ENCODE data around the gene CPNE5.

CPNE5 gene

GRCh38 chr6:36791085-36791484 lies 48.2 kb downstream of the CPNE5 start:
- DNase-seq (ENCODE audit: low spot score), result no peak

GRCh38 chr6:36788768-36789167 lies 50.5 kb downstream of the CPNE5 start:
- DNase-seq (ENCODE audit: low spot score), result no peak

GRCh38 chr6:36788186-36788585 lies 51.1 kb downstream of the CPNE5 start:
- no peak for DNase-seq (ENCODE audit: low spot score)

GRCh38 chr6:36787210-36787609 lies 52.0 kb downstream of the CPNE5 start:
- DNase-seq (ENCODE audit: low spot score), result no peak

- no peak for DNase-seq (ENCODE audit: low spot score)
Observed at GRCh38 chr6:36786055-36786675, 53.1 kb downstream of the CPNE5 start.

- no peak for DNase-seq (ENCODE audit: low spot score)
Observed at GRCh38 chr6:36784376-36784636, 54.9 kb downstream of the CPNE5 start.

GRCh38 chr6:36783603-36784375 lies 55.5 kb downstream of the CPNE5 start:
- no peak for DNase-seq (ENCODE audit: low spot score)

GRCh38 chr6:36781669-36782068 lies 57.6 kb downstream of the CPNE5 start:
- no peak for DNase-seq (ENCODE audit: low spot score)

GRCh38 chr6:36780442-36781177 lies 58.6 kb downstream of the CPNE5 start:
- no peak for DNase-seq (ENCODE audit: low spot score)

GRCh38 chr6:36779227-36779626 lies 60.0 kb downstream of the CPNE5 start:
- no peak for DNase-seq (ENCODE audit: low spot score)

- DNase-seq (ENCODE audit: low spot score), result no peak
Observed at GRCh38 chr6:36777801-36778200, 61.4 kb downstream of the CPNE5 start.

- DNase-seq (ENCODE audit: low spot score), result no peak
Observed at GRCh38 chr6:36776167-36776566, 63.1 kb downstream of the CPNE5 start.

GRCh38 chr6:36774331-36774730 lies 64.9 kb downstream of the CPNE5 start:
- no peak for DNase-seq (ENCODE audit: low spot score)

GRCh38 chr6:36772397-36772796 lies 66.8 kb downstream of the CPNE5 start:
- DNase-seq (ENCODE audit: low spot score), result no peak

GRCh38 chr6:36771145-36771544 lies 68.1 kb downstream of the CPNE5 start:
- DNase-seq (ENCODE audit: low spot score), result no peak

GRCh38 chr6:36769676-36770499 lies 69.4 kb downstream of the CPNE5 start:
- peak; percentile 86 for DNase-seq (ENCODE audit: low spot score)

- DNase-seq (ENCODE audit: low spot score), result peak; percentile 85
Observed at GRCh38 chr6:36769183-36769675, 70.0 kb downstream of the CPNE5 start.

- no peak for DNase-seq (ENCODE audit: low spot score)
Observed at GRCh38 chr6:36766399-36766945, 72.8 kb downstream of the CPNE5 start.

- DNase-seq (ENCODE audit: low spot score), result peak; percentile 79
Observed at GRCh38 chr6:36765594-36766398, 73.4 kb downstream of the CPNE5 start.

- DNase-seq (ENCODE audit: low spot score), result no peak
Observed at GRCh38 chr6:36765190-36765589, 74.1 kb downstream of the CPNE5 start.

GRCh38 chr6:36762123-36762522 lies 77.1 kb downstream of the CPNE5 start:
- no peak for DNase-seq (ENCODE audit: low spot score)
